Fibroblast of lung (primary cell): ENCODE data around the gene CDKAL1. TPM values are rescaled to one million over a fixed set of nuclear protein-coding genes. Genes with fewer than 3 reads are reported as not detected.

Experiments
- DNase-seq, 2 donors: peaks; one replicate each; pipeline versions ENCODE4 v3.0.0 to v3.0.0-alpha.2; 2010; ENCODE audit warnings: low read depth in 2 of 2
- H2AFZ ChIP-seq: 2 replicates; pipeline ENCODE4 v1.5.1; 2012; ENCODE audit warnings: low read length, control low read depth, inconsistent platforms
- H3K27ac ChIP-seq: 2 replicates; pipeline ENCODE4 v1.5.1; 2011; ENCODE audit warnings: low read length, control low read depth; ENCODE audit not compliant: insufficient read depth
- H3K27me3 ChIP-seq: 2 replicates; pipeline ENCODE4 v1.5.1; 2011; ENCODE audit warnings: mild to moderate bottlenecking, low read length; ENCODE audit not compliant: control insufficient read depth, insufficient read depth
- H3K36me3 ChIP-seq: 2 replicates; pipeline ENCODE4 v1.5.1; 2011; ENCODE audit warnings: low read length; ENCODE audit not compliant: control insufficient read depth, insufficient read depth
- H3K4me1 ChIP-seq: 2 replicates; pipeline ENCODE4 v1.5.1; 2011; ENCODE audit warnings: low read length; ENCODE audit not compliant: control insufficient read depth, insufficient read depth; ENCODE audit errors: extremely low read depth
- H3K4me2 ChIP-seq: 2 replicates; pipeline ENCODE4 v1.5.1; 2011; ENCODE audit warnings: low read length, control low read depth; ENCODE audit not compliant: insufficient read depth; ENCODE audit errors: extremely low read depth
- H3K4me3 ChIP-seq, 4 experiments: fragments of 200-600 bp in 1 of 4; sonication (generic) in 1 of 4; replicated peaks in 1 of 4; 2 replicates each; pipeline ENCODE4 v1.5.1; 2011 to 2016; ENCODE audit warnings: low read length in 4 of 4, low read depth in 3 of 4, mild to moderate bottlenecking in 3 of 4, control low read depth in 2 of 4, inconsistent platforms in 1 of 4, mixed read lengths in 1 of 4; ENCODE audit not compliant: insufficient read depth in 1 of 4; ENCODE audit errors: control extremely low read depth in 1 of 4
- H3K79me2 ChIP-seq: 2 replicates; pipeline ENCODE4 v1.5.1; 2012; ENCODE audit warnings: mild to moderate bottlenecking, low read length, inconsistent platforms; ENCODE audit not compliant: control insufficient read depth, insufficient read depth
- H3K9ac ChIP-seq: 2 replicates; pipeline ENCODE4 v1.5.1; 2011; ENCODE audit warnings: mild to moderate bottlenecking, low read length, control low read depth; ENCODE audit not compliant: insufficient read depth
- H3K9me3 ChIP-seq: 2 replicates; pipeline ENCODE4 v1.5.1; 2012; ENCODE audit warnings: low read depth, low read length; ENCODE audit not compliant: control insufficient read depth, insufficient read depth
- H4K20me1 ChIP-seq: 2 replicates; pipeline ENCODE4 v1.5.1; 2011; ENCODE audit warnings: low read length; ENCODE audit not compliant: control insufficient read depth, insufficient read depth; ENCODE audit errors: extremely low read depth
- EZH2 ChIP-seq: IDR thresholded peaks from 2 replicates; pipeline ENCODE4 v1.5.1; 2012; ENCODE audit warnings: low read length, control low read depth, mild to moderate bottlenecking; ENCODE audit errors: missing control alignments
- polyA plus RNA-seq, 2 donors: library from polyadenylated mRNA; depleted of rRNA in 1 of 2; stranded (reverse) in 1 of 2; unstranded in 1 of 2; fragments of >200 nt; gene quantifications; 2 replicates each; pipeline ENCODE4 v1.2.1, GENCODE V29; 2011 to 2012; ENCODE audit warnings: missing spikeins in 1 of 2
- total RNA-seq: library from RNA; depleted of rRNA; stranded (reverse); fragments of >200 nt; gene quantifications from 2 replicates; pipeline ENCODE4 v1.2.1, GENCODE V29; 2014
- TF ChIP-seq, protein P1 (sequence below), 2 donors: IDR thresholded peaks in 1 of 2; conservative IDR thresholded peaks in 1 of 2; 1 replicate in 1 of 2; 2 replicates in 1 of 2; pipeline ENCODE4 v1.5.1; 2011 to 2012; ENCODE audit warnings: low read length in 2 of 2, control low read depth in 1 of 2, inconsistent platforms in 1 of 2, low read depth in 1 of 2, mild to moderate bottlenecking in 1 of 2

Gene CDKAL1
- total and polyA plus RNA-seq, 2 donors (not counting 1 experiment from before 2014, with no cell fraction given), result 7.4 to 15.0 TPM

GRCh38 chr6:21225912-21226311 lies 691.7 kb downstream of the CDKAL1 start:
- Histone ChIP-seq H2AFZ (no peak overlapping the region), H3K4me1 (no peaks in the 10 kb centered on the region), H3K27ac (no peak overlapping the region), H3K4me3 (no peak overlapping the region), H3K4me2 (no peak overlapping the region), H3K36me3 (no peaks in the 10 kb centered on the region), H4K20me1 (no peaks in the 10 kb centered on the region), H3K9ac (no peak overlapping the region), H3K9me3 (no peaks in the 10 kb centered on the region), H3K79me2 (no peaks in the 10 kb centered on the region), H3K27me3 (no peaks in the 10 kb centered on the region)
- DNase-seq, result no peak
- TF ChIP-seq EZH2, result no peak

GRCh38 chr6:21227486-21227885 lies 693.2 kb downstream of the CDKAL1 start:
- Histone ChIP-seq H3K4me3 (no peak overlapping the region), H3K4me2 (no peak overlapping the region), H3K4me1 (no peaks in the 10 kb centered on the region), H2AFZ (no peak overlapping the region), H4K20me1 (no peaks in the 10 kb centered on the region), H3K36me3 (no peaks in the 10 kb centered on the region), H3K79me2 (no peaks in the 10 kb centered on the region), H3K27ac (no peak overlapping the region), H3K9me3 (no peaks in the 10 kb centered on the region), H3K9ac (no peak overlapping the region), H3K27me3 (no peaks in the 10 kb centered on the region)
- DNase-seq, result peak in 1 of 2 donors; percentile 68
- TF ChIP-seq, protein P1, sequence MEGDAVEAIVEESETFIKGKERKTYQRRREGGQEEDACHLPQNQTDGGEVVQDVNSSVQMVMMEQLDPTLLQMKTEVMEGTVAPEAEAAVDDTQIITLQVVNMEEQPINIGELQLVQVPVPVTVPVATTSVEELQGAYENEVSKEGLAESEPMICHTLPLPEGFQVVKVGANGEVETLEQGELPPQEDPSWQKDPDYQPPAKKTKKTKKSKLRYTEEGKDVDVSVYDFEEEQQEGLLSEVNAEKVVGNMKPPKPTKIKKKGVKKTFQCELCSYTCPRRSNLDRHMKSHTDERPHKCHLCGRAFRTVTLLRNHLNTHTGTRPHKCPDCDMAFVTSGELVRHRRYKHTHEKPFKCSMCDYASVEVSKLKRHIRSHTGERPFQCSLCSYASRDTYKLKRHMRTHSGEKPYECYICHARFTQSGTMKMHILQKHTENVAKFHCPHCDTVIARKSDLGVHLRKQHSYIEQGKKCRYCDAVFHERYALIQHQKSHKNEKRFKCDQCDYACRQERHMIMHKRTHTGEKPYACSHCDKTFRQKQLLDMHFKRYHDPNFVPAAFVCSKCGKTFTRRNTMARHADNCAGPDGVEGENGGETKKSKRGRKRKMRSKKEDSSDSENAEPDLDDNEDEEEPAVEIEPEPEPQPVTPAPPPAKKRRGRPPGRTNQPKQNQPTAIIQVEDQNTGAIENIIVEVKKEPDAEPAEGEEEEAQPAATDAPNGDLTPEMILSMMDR (conservative IDR thresholded peaks at IDR 0.05 in 1 of 2, IDR thresholded peaks at IDR 0.05 in 1 of 2; ENCODE audit: low read depth in 1 of 2, low read length in 2 of 2), result no peak
- no peak for TF ChIP-seq EZH2

GRCh38 chr6:21228411-21228810 lies 694.2 kb downstream of the CDKAL1 start:
- no peaks in the 10 kb centered on the region for H4K20me1 ChIP-seq
- H3K4me2 ChIP-seq, result no peak overlapping the region
- no peak for TF ChIP-seq EZH2
- TF ChIP-seq, protein P1 (conservative IDR thresholded peaks at IDR 0.05 in 1 of 2, IDR thresholded peaks at IDR 0.05 in 1 of 2; ENCODE audit: low read depth in 1 of 2, low read length in 2 of 2), result no peak
- no peaks in the 10 kb centered on the region for H3K4me1 ChIP-seq
- H3K36me3 ChIP-seq, result no peaks in the 10 kb centered on the region
- no peaks in the 10 kb centered on the region for H3K79me2 ChIP-seq
- H3K9ac ChIP-seq, result no peak overlapping the region
- H3K4me3 ChIP-seq, result no peak overlapping the region
- H2AFZ ChIP-seq, result no peak overlapping the region
- peak in 1 of 2 donors; percentile 48 for DNase-seq
- no peaks in the 10 kb centered on the region for H3K9me3 ChIP-seq
- no peak overlapping the region for H3K27ac ChIP-seq
- H3K27me3 ChIP-seq, result no peaks in the 10 kb centered on the region
